ENCODE data around the gene CHRM5. TPM values are rescaled to one million over a fixed set of nuclear protein-coding genes. Genes with fewer than 3 reads are reported as not detected.
A peak's percentile ranks its signal among the peaks of the same experiment; 100 is the strongest.

Gene CHRM5
- total RNA-seq, 4 donors from 2014 or later, result not detected

GRCh38 chr15:34023907-34024306, 55.6 kb downstream of the CHRM5 start:
- H3K4me3 ChIP-seq, result no peak overlapping the region
- TF ChIP-seq EP300 (IDR thresholded peaks at IDR 0.05) (no peak), POLR2A (IDR thresholded peaks at IDR 0.05) (no peak), POLR2AphosphoS5 (IDR thresholded peaks at IDR 0.05) (no peak), CTCF (IDR thresholded peaks at IDR 0.05) (no peak)
- 84% methylated on average over 1 of the region's 1 CpG for WGBS

GRCh38 chr15:34025252-34025651, 57.0 kb downstream of the CHRM5 start:
- H3K27ac ChIP-seq, result no peak overlapping the region
- no peaks in the 10 kb centered on the region for H3K27me3 ChIP-seq
- H3K4me1 ChIP-seq, result no peaks in the 10 kb centered on the region
- H3K9me3 ChIP-seq, result no peaks in the 10 kb centered on the region
- H3K36me3 ChIP-seq, result no peaks in the 10 kb centered on the region
- no peak for DNase-seq (ENCODE audit: low spot score in 2 of 2)
- no peak overlapping the region for H3K4me3 ChIP-seq
- 91% methylated on average over 3 of the region's 3 CpGs for WGBS
- TF ChIP-seq POLR2A (IDR thresholded peaks at IDR 0.05) (no peak), POLR2AphosphoS5 (IDR thresholded peaks at IDR 0.05) (no peak), EP300 (IDR thresholded peaks at IDR 0.05) (no peak), CTCF (IDR thresholded peaks at IDR 0.05) (no peak)

More at GRCh38 chr15:34023907-34024306, 55.6 kb downstream of the CHRM5 start:
- Histone ChIP-seq H3K27me3 (no peaks in the 10 kb centered on the region), H3K36me3 (no peaks in the 10 kb centered on the region), H3K4me1 (no peaks in the 10 kb centered on the region), H3K9me3 (no peaks in the 10 kb centered on the region), H3K27ac (no peak overlapping the region)
- no peak for DNase-seq (ENCODE audit: low spot score in 2 of 2)

GRCh38 chr15:34027606-34028005, 59.3 kb downstream of the CHRM5 start:
- Histone ChIP-seq H3K27ac (no peak overlapping the region), H3K36me3 (no peaks in the 10 kb centered on the region), H3K27me3 (no peaks in the 10 kb centered on the region), H3K9me3 (no peaks in the 10 kb centered on the region), H3K4me1 (no peaks in the 10 kb centered on the region), H3K4me3 (no peak overlapping the region)
- TF ChIP-seq POLR2AphosphoS5 (IDR thresholded peaks at IDR 0.05), result no peak
- TF ChIP-seq EP300 (IDR thresholded peaks at IDR 0.05), result no peak
- TF ChIP-seq POLR2A (IDR thresholded peaks at IDR 0.05), result no peak
- no peak for TF ChIP-seq CTCF (IDR thresholded peaks at IDR 0.05)
- no peak for DNase-seq (ENCODE audit: low spot score in 2 of 2)
- WGBS, result 75% methylated on average over 3 of the region's 3 CpGs

GRCh38 chr15:34031987-34032760, 63.9 kb downstream of the CHRM5 start:
- Histone ChIP-seq H3K36me3 (no peaks in the 10 kb centered on the region), H3K4me1 (no peaks in the 10 kb centered on the region), H3K9me3 (no peaks in the 10 kb centered on the region), H3K27ac (no peak overlapping the region), H3K4me3 (no peak overlapping the region), H3K27me3 (no peaks in the 10 kb centered on the region)
- DNase-seq (ENCODE audit: low spot score in 2 of 2), result no peak
- TF ChIP-seq POLR2AphosphoS5 (IDR thresholded peaks at IDR 0.05) (no peak), EP300 (IDR thresholded peaks at IDR 0.05) (no peak), POLR2A (IDR thresholded peaks at IDR 0.05) (no peak), CTCF (IDR thresholded peaks at IDR 0.05) (no peak)
- WGBS, result 87% methylated on average over 10 of the region's 10 CpGs

- H3K27ac ChIP-seq, result peak overlapping the region; percentile 97
- H3K36me3 ChIP-seq, result no peaks in the 10 kb centered on the region
- H3K4me1 ChIP-seq, result peaks cover 22% of the 10 kb centered on the region
- 2% methylated on average over 29 of the region's 70 CpGs for WGBS
- TF ChIP-seq POLR2AphosphoS5 (IDR thresholded peaks at IDR 0.05), result no peak
- peak in 1 of 2 donors; percentile 37 for TF ChIP-seq POLR2A (IDR thresholded peaks at IDR 0.05)
- no peaks in the 10 kb centered on the region for H3K9me3 ChIP-seq
- peak overlapping the region; percentile 87 for H3K4me3 ChIP-seq
- peak; percentile 80 to 85 for DNase-seq (ENCODE audit: low spot score in 2 of 2)
- H3K27me3 ChIP-seq, result no peaks in the 10 kb centered on the region
Observed at GRCh38 chr15:34038023-34038870, 70.0 kb downstream of the CHRM5 start.
